SK-N-SH treated with all-trans-retinoic acid at 6 μM for 48 hours (cell line): ENCODE data around the gene PLA2G10.

Experiments
- RARB ChIP-seq: fragments of 250-450 bp; sonication (Bioruptor Pico); IDR thresholded peaks from 2 replicates; pipeline ENCODE4 v1.8.0; 2021; ENCODE audit warnings: mild to moderate bottlenecking, moderate library complexity
- ZNF565 ChIP-seq: fragments of 450-650 bp; formaldehyde crosslinking; conservative IDR thresholded peaks from 2 replicates; pipeline ENCODE4 v1.5.0; 2020; ENCODE audit warnings: low read depth, mild to moderate bottlenecking, moderate library complexity
- TF ChIP-seq, protein P1 (sequence below): fragments of 250-450 bp; sonication (Bioruptor Pico); IDR thresholded peaks from 2 replicates; pipeline ENCODE4 v1.8.0; 2020; ENCODE audit warnings: mild to moderate bottlenecking, moderate library complexity, borderline replicate concordance

DNA sequence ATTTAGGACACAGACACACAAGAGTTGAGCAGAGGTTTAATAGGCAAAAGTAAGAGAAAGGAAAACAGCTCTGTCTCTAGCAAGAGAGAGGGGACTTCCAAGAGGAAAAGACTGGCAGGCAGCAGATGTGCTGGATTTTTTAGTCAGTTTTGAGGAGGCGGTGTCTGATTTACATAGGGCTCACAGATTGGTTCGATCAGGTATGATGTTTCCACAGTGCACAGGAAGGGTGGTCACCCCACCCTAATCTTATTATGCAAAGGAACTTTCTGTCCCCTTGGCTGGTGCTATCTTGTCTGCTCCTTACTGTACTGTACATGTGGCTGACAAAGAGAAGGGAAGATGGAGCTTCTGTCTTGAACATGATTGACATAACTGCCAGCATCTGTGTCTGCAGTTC, 36.0 kb downstream of the PLA2G10 start:
- TF ChIP-seq, protein P1, sequence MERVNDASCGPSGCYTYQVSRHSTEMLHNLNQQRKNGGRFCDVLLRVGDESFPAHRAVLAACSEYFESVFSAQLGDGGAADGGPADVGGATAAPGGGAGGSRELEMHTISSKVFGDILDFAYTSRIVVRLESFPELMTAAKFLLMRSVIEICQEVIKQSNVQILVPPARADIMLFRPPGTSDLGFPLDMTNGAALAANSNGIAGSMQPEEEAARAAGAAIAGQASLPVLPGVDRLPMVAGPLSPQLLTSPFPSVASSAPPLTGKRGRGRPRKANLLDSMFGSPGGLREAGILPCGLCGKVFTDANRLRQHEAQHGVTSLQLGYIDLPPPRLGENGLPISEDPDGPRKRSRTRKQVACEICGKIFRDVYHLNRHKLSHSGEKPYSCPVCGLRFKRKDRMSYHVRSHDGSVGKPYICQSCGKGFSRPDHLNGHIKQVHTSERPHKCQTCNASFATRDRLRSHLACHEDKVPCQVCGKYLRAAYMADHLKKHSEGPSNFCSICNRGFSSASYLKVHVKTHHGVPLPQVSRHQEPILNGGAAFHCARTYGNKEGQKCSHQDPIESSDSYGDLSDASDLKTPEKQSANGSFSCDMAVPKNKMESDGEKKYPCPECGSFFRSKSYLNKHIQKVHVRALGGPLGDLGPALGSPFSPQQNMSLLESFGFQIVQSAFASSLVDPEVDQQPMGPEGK (CRISPR knock-in tag) = no peak
- TF ChIP-seq ZNF565 (CRISPR knock-in tag) (no peak), RARB (CRISPR knock-in tag) (no peak)
